ENCODE data around the gene VAV3. TPM values are rescaled to one million over a fixed set of nuclear protein-coding genes. Genes with fewer than 3 reads are reported as not detected.

The VAV3 gene
- 0.13 and 0.31 TPM in 2 replicates for total RNA-seq

GRCh38 chr1:107965110-107965991 is at the start of gene VAV3:
TSS of gene VAV3 (minus strand) at chr1:107965180. CDS start at chr1:107964869, 311 bp downstream.

Other genes starting within 250 kb of the VAV3 start
- gene SLC25A24, start 235.2 kb upstream of the VAV3 start, total RNA-seq, result 35.1 and 36.9 TPM in 2 replicates

Measured in aortic smooth muscle cell (primary cell).